ENCODE measurements around the gene ZNG1B. TPM values are rescaled to one million over a fixed set of nuclear protein-coding genes. Genes with fewer than 3 reads are reported as not detected.
"Not testable (repeated sequence)": the region's sequence is repeated elsewhere in the genome, so short reads cannot be mapped to it uniquely, and the experiment has no call there.

Gene ZNG1B
- polyA plus RNA-seq, 1 of the 3 experiments (the other 2 are of a cell fraction), result 14.5 TPM

DNA sequence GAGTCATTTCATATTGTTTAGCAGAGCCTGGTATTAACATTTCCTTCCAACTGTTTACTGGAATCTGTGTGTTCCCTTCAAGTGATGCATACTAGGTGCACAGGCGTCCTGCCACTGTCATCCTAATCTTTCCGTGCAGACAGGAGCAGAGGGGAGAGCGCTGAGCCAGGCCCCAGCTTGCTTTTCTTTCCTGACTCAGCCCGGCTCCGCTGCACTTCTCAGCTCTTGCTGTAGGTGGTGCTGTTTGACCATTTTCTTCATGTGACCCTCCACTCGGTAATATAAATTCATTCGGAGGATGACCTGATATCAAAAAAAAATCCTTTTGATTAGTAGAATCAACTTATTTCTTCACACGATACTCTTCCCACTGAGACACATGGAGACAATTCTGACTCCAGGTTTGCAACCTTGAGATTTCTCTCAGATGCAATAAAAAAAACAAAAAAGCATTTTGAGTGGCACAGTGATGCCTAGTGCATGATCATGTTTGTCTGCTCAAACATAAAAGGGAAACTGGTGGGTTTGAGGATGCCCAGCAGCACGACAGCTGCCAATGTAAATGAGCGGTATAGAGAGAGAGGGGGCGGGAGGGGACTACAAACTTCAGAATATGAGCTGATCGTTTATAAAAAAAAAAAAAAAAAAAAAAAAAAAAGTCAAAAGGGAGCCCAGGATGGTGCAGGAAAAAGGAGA, 90.0 kb downstream of the ZNG1B start:
- H3K9me2 ChIP-seq; H3K9me3 ChIP-seq; CTCF ChIA-PET; H3K4me3 ChIP-seq (ENCODE audit: low read depth in 2 of 2, low read length in 1 of 2); H4K20me1 ChIP-seq (ENCODE audit: insufficient read depth); H3K9ac ChIP-seq; H3K27ac ChIP-seq (ENCODE audit: low read depth in 2 of 2, low read length in 1 of 2); DNase-seq; H3F3A ChIP-seq (replicated peaks; ENCODE audit: insufficient read depth); H3K27me3 ChIP-seq (ENCODE audit: insufficient read depth); H3K4me1 ChIP-seq (ENCODE audit: control insufficient read depth in 1 of 2, insufficient read depth in 2 of 2, low read depth in 1 of 2, low read length in 1 of 2); H2AFZ ChIP-seq (ENCODE audit: low read depth); H3K4me2 ChIP-seq; H3K79me2 ChIP-seq (ENCODE audit: insufficient read depth); POLR2A ChIA-PET; H3K36me3 ChIP-seq (replicated peaks in 1 of 2; ENCODE audit: control insufficient read depth in 1 of 2, insufficient read depth in 2 of 2, low read length in 1 of 2): not testable (repeated sequence)
- 3% methylated on average over 5 of the region's 12 CpGs for WGBS (ENCODE audit: low lambda C conversion rate)

DNA sequence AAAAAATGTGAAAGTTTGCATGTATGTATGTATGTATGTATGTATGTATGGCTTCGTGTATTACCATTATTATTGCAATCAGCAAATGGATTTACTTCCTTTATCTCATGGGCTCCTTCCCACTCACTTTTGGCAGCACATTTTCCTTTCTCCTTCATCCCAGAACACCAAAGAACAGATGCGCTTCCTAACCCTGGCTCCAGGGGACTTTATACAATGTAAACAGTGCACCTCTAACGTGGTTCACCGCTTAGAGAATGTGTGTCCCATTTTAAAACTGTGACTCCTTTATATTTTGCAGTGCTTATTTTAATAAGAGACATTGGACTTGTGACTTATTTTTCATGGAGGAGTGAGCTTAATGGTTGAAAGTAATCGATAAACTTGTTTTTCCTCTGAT, 90.6 kb downstream of the ZNG1B start:
- H3K27ac ChIP-seq (ENCODE audit: low read depth in 2 of 2, low read length in 1 of 2); H3K9me3 ChIP-seq; H4K20me1 ChIP-seq (ENCODE audit: insufficient read depth); H3F3A ChIP-seq (replicated peaks; ENCODE audit: insufficient read depth); H3K4me2 ChIP-seq; H3K4me1 ChIP-seq (ENCODE audit: control insufficient read depth in 1 of 2, insufficient read depth in 2 of 2, low read depth in 1 of 2, low read length in 1 of 2); DNase-seq; H3K36me3 ChIP-seq (replicated peaks in 1 of 2; ENCODE audit: control insufficient read depth in 1 of 2, insufficient read depth in 2 of 2, low read length in 1 of 2); H3K4me3 ChIP-seq (ENCODE audit: low read depth in 2 of 2, low read length in 1 of 2); H3K9ac ChIP-seq; H3K79me2 ChIP-seq (ENCODE audit: insufficient read depth); H3K27me3 ChIP-seq (ENCODE audit: insufficient read depth); H2AFZ ChIP-seq (ENCODE audit: low read depth); POLR2A ChIA-PET; CTCF ChIA-PET; H3K9me2 ChIP-seq: not testable (repeated sequence)
- WGBS (ENCODE audit: low lambda C conversion rate), result 33% methylated on average over 5 of the region's 5 CpGs

GRCh38 chr2:113528904-113529303, 91.4 kb downstream of the ZNG1B start:
- CTCF ChIA-PET; H3K9me3 ChIP-seq; H3K9ac ChIP-seq; POLR2A ChIA-PET; H3K4me2 ChIP-seq; H3K27ac ChIP-seq (ENCODE audit: low read depth in 2 of 2, low read length in 1 of 2); H3K9me2 ChIP-seq; H3K4me1 ChIP-seq (ENCODE audit: control insufficient read depth in 1 of 2, insufficient read depth in 2 of 2, low read depth in 1 of 2, low read length in 1 of 2); DNase-seq; H3K27me3 ChIP-seq (ENCODE audit: insufficient read depth); H3K79me2 ChIP-seq (ENCODE audit: insufficient read depth); H3K36me3 ChIP-seq (replicated peaks in 1 of 2; ENCODE audit: control insufficient read depth in 1 of 2, insufficient read depth in 2 of 2, low read length in 1 of 2); H2AFZ ChIP-seq (ENCODE audit: low read depth); H4K20me1 ChIP-seq (ENCODE audit: insufficient read depth); H3F3A ChIP-seq (replicated peaks; ENCODE audit: insufficient read depth); H3K4me3 ChIP-seq (ENCODE audit: low read depth in 2 of 2, low read length in 1 of 2): not testable (repeated sequence)
- 0% methylated on average over 1 of the region's 3 CpGs for WGBS (ENCODE audit: low lambda C conversion rate)

DNA sequence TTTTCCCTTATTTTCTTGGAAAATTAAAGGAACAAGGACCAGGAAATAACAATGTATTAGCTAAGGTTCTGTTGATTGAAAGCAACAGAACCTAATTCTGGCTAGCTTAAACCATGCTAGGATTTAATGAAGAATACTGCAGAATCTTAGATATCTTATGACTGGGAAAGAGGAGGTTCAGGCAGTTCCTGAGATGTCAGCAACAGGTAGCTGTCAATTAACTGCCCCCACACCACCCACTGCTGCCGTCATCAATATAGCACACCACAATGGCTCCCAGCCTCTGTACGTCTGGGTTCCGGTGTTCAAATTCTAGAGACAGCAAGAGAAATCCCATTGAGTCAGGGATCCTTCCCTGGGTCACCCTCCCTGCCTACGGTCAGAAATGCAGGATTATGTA, 95.5 kb downstream of the ZNG1B start:
- H3K27me3 ChIP-seq (ENCODE audit: insufficient read depth); H4K20me1 ChIP-seq (ENCODE audit: insufficient read depth); H3F3A ChIP-seq (replicated peaks; ENCODE audit: insufficient read depth); H3K9me3 ChIP-seq; H3K4me1 ChIP-seq (ENCODE audit: control insufficient read depth in 1 of 2, insufficient read depth in 2 of 2, low read depth in 1 of 2, low read length in 1 of 2); CTCF ChIA-PET; H3K4me2 ChIP-seq; DNase-seq; H3K4me3 ChIP-seq (ENCODE audit: low read depth in 2 of 2, low read length in 1 of 2); POLR2A ChIA-PET; H3K27ac ChIP-seq (ENCODE audit: low read depth in 2 of 2, low read length in 1 of 2); H3K9ac ChIP-seq; H3K79me2 ChIP-seq (ENCODE audit: insufficient read depth); H2AFZ ChIP-seq (ENCODE audit: low read depth); H3K36me3 ChIP-seq (replicated peaks in 1 of 2; ENCODE audit: control insufficient read depth in 1 of 2, insufficient read depth in 2 of 2, low read length in 1 of 2); H3K9me2 ChIP-seq: not testable (repeated sequence)
- no CpG with 5 or more reads among the region's 4 CpGs for WGBS (ENCODE audit: low lambda C conversion rate)

DNA sequence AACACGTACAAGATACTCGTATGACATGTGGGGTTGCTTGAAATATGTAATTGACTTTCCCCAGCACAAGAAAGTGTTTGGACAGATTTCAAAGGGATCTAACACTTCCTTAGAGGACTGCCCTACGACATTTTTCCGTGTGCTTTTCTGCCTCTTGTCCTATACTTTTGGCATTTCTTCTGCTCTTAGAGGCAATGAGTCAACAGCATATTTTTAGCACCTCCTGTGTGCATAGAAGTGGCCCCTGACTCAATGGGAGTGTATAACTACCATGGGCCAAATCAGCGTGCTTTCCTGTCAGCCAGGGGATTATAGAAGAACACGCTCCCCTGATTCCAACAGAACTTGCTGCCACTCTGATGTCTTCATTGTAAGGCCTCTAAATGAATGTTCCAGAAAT, 99.1 kb downstream of the ZNG1B start:
- H3K36me3 ChIP-seq (replicated peaks in 1 of 2; ENCODE audit: control insufficient read depth in 1 of 2, insufficient read depth in 2 of 2, low read length in 1 of 2); H3K9me3 ChIP-seq; H3K4me2 ChIP-seq; H3K79me2 ChIP-seq (ENCODE audit: insufficient read depth); H3K9ac ChIP-seq; CTCF ChIA-PET; DNase-seq; H3K9me2 ChIP-seq; POLR2A ChIA-PET; H3K27me3 ChIP-seq (ENCODE audit: insufficient read depth); H3K4me3 ChIP-seq (ENCODE audit: low read depth in 2 of 2, low read length in 1 of 2); H3K27ac ChIP-seq (ENCODE audit: low read depth in 2 of 2, low read length in 1 of 2); H3F3A ChIP-seq (replicated peaks; ENCODE audit: insufficient read depth); H3K4me1 ChIP-seq (ENCODE audit: control insufficient read depth in 1 of 2, insufficient read depth in 2 of 2, low read depth in 1 of 2, low read length in 1 of 2); H4K20me1 ChIP-seq (ENCODE audit: insufficient read depth); H2AFZ ChIP-seq (ENCODE audit: low read depth): not testable (repeated sequence)
- WGBS (ENCODE audit: low lambda C conversion rate), result 13% methylated on average over 6 of the region's 6 CpGs

DNA sequence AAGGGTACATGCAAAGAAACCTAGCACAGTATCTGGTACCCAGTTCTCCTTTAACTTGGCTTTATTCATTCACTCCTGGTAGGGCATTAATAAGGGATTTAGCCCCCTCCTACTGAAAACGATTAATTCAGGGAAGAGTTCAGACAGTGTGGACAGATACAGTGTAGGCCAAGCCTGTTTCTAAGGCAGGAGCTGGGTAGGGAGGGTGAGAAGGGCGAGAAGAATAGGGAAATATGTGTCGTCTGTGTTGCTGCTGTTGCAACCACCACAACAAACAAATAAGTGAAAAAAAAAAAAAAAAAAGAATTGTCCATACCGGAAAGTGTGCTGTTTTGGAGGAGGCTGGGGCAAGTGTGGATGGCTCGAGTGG, 103.3 kb downstream of the ZNG1B start:
- H4K20me1 ChIP-seq (ENCODE audit: insufficient read depth); DNase-seq; H3K9ac ChIP-seq; POLR2A ChIA-PET; H3F3A ChIP-seq (replicated peaks; ENCODE audit: insufficient read depth); H3K27ac ChIP-seq (ENCODE audit: low read depth in 2 of 2, low read length in 1 of 2); H3K36me3 ChIP-seq (replicated peaks in 1 of 2; ENCODE audit: control insufficient read depth in 1 of 2, insufficient read depth in 2 of 2, low read length in 1 of 2); H3K4me1 ChIP-seq (ENCODE audit: control insufficient read depth in 1 of 2, insufficient read depth in 2 of 2, low read depth in 1 of 2, low read length in 1 of 2); H3K4me3 ChIP-seq (ENCODE audit: low read depth in 2 of 2, low read length in 1 of 2); H3K9me2 ChIP-seq; H2AFZ ChIP-seq (ENCODE audit: low read depth); H3K9me3 ChIP-seq; CTCF ChIA-PET; H3K4me2 ChIP-seq; H3K79me2 ChIP-seq (ENCODE audit: insufficient read depth): not testable (repeated sequence)
- H3K27me3 ChIP-seq (ENCODE audit: insufficient read depth), result peaks cover 11% of the 10 kb centered on the region; the same call in 1 of the 2 replicates
- 29% methylated on average over 5 of the region's 5 CpGs for WGBS (ENCODE audit: low lambda C conversion rate)

All from SK-N-SH (cell line).